GM18951 (cell line): ENCODE data around the gene MDP1.
A peak's percentile ranks its signal among the peaks of the same experiment; 100 is the strongest.

Experiments
- POLR2A ChIP-seq: IDR thresholded peaks from 4 replicates; pipeline ENCODE4 v1.6.1; 2011; ENCODE audit warnings: mild to moderate bottlenecking; ENCODE audit not compliant: insufficient read length, insufficient read depth; ENCODE audit errors: extremely low read depth
- in situ Hi-C: fragments of 300-500 bp; cut with MboI; formaldehyde crosslinking; loops from one replicate; pipeline ENCODE4 v1.12.0; 2022; ENCODE audit warnings: low sequenced_read_pairs, mixed read lengths, inconsistent platforms; ENCODE audit not compliant: unreplicated experiment

MDP1 gene

DNA sequence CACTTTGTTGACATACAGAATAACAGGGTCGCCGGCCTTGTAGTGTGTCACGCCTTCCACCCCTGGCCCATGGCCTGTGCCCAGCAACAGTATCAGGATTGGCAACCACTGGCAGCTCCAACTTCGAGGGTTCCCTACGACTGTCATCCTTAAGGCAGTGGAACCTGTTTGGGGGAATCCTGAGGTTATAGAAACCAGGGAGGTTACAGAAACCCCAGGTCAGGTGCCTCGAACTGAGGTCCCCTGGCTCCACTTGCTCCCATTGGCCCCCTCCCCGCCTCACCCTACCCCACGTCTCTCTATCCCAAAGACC lies 21.0 kb downstream of the MDP1 start:
- in situ Hi-C loops, result no loop called here
- TF ChIP-seq POLR2A, result no peak

DNA sequence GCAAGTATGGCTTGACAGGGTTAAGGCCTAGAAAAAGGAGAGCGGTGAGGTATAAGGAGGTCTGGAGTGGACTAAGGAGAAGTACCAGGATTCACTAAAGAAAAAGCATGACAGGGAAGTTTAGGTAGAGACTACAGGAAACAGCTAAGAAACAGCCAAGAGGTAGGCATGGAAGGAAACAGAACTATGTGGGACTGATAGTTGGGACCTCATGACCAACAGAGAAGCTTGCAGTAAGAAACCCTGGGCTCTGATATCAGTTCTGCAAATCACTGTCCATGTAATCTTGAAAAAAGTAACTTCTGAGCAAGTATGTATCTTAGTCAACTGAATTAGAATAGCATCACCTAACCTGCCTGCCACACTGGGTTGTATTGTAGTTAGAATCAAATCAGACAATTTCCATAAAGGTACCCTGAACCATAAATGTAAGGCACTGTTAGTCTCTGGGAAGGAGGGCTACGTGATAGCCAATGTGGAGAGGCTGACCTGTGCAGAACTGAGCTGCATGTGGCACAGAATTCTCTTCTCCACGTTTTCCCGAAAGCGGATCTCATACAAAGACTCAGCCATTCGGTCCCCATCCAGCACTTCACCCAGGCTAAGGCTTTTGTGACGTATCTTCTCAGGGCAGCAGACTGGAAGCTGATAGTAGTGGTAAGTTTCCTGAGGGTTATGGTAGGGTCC lies 21.5 kb downstream of the MDP1 start:
- TF ChIP-seq POLR2A, result no peak
- in situ Hi-C loops, result no loop called here

DNA sequence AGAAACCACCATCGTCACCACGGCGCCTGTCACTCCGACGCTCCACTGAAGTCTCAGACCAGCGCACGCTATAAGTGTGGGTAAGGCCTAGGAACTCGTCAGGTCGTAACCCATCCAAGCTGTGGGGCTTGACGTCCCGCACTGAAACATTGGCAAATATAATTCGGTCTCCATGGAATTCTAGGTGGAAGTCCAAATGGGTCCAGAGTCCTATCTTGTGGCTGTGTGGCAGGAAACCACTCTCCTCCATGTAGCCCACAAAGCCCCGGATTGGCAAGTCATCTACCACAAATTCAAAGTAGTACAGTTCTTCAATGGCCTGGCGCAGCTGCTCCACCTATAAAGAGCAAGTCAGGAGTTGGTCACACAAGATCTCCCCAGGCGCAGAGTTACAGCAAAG lies 22.9 kb downstream of the MDP1 start:
- no peak for TF ChIP-seq POLR2A
- in situ Hi-C loops, result no loop called here

DNA sequence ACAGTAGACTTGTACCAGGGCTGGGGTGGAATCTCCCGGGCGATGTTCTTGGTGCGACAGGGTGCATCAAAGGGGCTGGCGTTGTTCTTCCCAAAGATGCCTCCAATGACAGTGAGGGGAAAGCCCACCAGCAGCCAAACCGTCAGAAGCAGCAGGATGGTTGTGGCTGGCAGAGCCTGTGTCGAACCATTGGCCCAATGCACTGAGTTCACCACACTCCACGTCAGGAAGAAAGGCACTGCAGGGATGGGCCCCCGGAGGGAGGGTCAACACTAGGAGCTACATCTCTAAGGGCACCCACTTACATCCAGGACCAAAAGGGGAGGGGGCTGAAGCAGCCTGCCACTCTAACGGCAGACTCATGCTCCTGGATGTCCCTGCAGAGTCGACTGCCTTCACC lies 25.4 kb downstream of the MDP1 start:
- in situ Hi-C loops, result no loop called here
- TF ChIP-seq POLR2A, result no peak

- in situ Hi-C loops, result no loop called here
- TF ChIP-seq POLR2A, result no peak
These were observed 26.4 kb downstream of the MDP1 start for GRCh38 chr14:24189460-24189859.

DNA sequence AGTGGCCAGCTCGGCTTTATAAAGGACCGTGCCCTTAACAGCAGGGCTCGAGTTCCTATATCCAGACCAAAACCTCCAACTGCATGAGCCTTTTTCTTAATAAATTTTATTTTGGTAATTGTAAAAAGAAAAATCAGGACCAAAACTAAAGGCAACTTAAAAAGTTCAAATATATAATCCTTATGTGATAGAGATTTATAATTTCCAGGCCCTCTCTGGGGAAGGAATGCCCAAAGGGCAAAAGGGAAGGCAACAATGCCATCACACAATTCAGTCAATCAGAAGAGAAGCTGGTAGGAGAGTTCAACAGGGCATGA lies 26.8 kb downstream of the MDP1 start:
- in situ Hi-C loops, result no loop called here
- no peak for TF ChIP-seq POLR2A

GRCh38 chr14:24188251-24189058 lies 27.4 kb downstream of the MDP1 start, which contains the start of gene IPO4:
Gene IPO4, minus strand, starts transcription at chr14:24188816. Its CDS starts 29 bp downstream, at chr14:24188787.
- TF ChIP-seq POLR2A, result peak; percentile 91
- in situ Hi-C loops, result no loop called here

DNA sequence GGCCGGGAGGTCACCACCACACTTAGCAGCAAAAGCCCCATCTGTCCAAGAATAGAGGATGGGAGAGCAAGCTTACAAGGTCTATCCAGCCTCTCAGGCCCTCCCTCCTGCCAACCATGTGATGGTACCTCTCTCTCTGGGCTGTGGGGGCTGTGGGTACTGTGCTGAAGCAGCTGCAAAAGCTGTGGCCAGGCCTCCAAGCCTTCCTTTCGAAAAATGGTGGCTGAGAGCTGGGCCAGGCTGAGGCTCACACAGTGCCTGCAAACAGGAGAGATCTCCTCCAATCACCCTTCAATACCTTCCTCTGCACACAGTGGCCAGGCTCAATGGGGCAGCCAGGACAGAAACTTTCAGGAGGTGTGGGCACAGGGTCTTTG lies 28.3 kb downstream of the MDP1 start:
- no peak for TF ChIP-seq POLR2A
- in situ Hi-C loops, result no loop called here

DNA sequence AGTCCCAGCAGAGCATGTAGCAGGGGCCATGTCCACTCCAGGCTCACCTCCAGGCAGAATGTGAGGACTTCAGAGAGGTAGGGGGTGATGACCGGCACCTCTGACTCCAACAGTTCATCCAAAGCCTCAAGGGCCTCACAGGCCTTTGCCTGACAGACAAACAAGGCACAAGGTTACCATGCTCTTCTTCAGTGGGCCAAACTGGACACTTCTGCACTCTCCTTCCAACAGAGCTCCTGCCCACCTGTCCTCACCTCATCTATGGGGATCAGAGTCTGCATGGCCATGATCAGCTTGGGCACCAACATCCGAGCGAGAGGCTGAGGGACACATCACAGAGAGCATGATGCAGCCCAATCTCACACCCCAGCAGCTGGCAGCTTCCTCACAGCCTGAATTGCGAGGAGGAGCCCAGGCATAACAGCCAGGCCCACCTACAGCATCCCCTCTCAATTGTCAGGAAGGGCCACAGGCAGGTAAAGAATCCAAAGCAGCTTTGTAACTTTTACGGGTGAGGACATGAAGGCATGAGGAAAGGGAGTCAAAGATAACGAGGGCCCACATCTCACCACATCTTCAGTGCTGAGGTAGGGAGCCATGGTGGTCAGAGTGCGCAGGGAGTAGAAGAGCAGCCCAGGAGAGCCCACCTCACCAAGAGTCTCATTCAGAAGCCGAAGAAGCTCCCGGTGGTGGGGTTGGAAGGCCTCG lies 28.9 kb downstream of the MDP1 start:
- in situ Hi-C loops, result no loop called here
- TF ChIP-seq POLR2A, result no peak

DNA sequence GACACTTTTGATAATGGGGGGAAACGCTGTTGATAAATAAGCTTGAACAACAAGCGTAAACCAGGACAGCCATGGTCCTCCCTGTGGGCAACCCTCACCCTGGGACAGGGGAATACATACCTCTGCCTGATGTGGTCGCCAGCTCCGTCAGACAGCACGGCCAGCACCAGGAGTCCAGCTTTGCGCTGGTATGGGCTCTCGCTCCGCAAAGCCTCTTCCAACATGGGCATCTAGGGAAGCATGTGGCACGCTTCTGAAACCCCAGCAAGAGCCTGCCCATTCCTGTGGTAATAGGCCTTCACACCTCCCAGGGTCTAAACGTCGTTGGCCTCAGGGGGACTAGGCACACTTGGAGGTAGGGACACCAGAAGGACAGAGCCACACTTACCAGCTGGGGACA lies 30.1 kb downstream of the MDP1 start:
- in situ Hi-C loops, result no loop called here
- TF ChIP-seq POLR2A, result no peak

DNA sequence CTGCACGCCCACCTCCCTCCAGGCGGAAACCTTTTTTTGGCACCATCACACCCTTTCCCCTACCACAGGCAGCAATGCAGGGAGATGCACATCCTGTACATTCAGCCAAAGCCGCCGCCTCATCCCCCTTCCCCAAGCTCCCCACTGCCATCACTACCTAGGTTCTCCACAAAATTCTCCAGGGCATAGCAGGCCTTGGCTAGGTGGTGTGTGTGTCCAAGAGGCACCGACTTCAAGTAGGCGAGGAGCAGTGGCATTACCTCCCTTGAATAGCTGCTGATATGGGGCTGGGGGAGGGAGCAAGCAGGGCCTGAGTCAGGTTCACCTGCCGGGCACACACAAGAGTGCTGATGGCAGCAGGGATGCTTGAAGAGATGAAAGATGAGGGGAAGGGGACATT lies 30.8 kb downstream of the MDP1 start:
- in situ Hi-C loops, result no loop called here
- no peak for TF ChIP-seq POLR2A

DNA sequence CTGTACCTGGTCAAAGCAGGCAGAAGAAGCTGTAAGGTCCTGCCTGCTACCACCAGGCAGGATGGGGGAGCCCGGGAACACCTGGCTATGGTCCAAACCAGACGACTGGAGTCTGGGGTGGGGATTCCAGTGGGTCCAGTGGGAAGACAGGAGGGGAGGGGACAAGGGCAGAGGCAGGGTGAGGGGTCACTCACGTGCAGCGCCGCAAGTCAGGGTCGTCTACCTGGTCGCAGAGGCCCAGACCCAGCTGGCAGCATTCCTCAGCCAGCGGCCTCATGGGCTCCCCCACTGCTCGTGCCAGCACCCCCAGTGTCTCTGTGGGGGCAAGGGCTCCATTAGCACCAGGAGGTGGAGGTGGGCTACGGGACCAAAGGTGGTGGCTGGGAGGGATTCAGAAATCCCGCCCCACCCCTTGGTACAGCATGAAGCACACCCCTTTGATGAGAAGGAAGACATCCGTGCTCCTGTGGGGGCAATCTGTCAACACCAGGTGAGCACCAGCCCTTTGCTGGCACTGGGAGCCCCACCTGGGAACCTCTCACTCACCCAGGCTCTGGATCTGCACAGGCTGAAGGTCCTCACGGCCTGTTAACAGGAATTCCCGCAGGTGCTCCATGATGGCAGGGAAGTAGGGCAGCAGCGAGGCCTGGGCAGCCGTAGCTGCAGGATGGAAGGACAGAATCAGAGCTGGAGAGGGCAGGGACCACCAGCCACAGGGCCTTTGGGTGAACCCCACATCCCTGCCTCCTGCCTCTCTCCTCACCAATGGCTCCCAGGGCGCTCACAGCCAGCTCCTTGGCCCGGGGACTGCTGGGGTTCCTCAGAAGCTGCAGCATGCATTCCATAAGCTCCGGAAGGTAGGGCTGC lies 31.5 kb downstream of the MDP1 start:
- TF ChIP-seq POLR2A, result no peak
- in situ Hi-C loops, result no loop called here

- in situ Hi-C loops, result no loop called here
- TF ChIP-seq POLR2A, result no peak
These were observed 32.8 kb downstream of the MDP1 start for GRCh38 chr14:24183014-24183481.
